Measurements from ENCODE around the gene UBASH3A.

Gene UBASH3A

DNA sequence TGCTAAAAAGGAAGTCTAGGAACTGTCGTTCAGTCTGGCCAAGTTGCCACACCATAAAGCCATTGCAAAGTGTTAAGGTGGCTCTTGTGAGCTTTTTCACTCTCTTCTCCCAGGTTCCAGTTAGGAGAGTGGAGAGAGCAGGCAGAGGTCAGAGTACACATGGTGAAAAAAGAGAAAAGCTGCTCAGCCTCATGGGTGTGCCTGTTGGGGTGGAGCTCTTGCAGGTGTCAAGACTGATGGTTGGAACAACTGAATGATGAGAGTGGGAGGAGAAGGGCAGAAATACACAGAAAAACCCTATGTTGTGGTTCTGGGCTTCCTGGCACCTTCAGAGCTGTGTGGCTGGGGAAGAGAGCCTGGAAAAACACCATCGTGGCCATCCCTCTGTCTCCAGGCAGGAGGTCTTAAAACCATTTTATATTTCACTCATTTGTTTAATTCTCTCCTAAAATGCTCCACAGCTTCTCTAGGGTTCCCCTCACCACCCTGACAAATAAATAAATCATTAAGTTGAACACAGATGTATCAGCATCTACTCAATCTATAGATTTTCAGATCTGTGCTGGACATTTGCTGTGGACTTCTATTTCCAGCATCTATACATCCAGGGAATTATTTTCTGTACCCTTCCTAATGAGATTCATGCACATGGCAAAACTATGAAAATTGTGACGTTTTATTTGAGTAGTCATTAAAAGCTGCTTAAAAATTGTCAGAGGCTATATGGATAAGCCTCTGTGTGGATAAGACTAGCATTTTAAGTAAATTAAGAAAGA, 17.5 kb downstream of the UBASH3A start:
- Histone ChIP-seq H3K9me2 (ENCODE audit: low read depth, low read length) (no peaks in the 10 kb centered on the region), H3K4me3 (ENCODE audit: low read depth, low read length, poor library complexity, severe bottlenecking) (no peak overlapping the region), H3K36me3 (ENCODE audit: insufficient read depth, low read length) (no peaks in the 10 kb centered on the region), H3K27me3 (ENCODE audit: insufficient read depth, low read length) (peaks cover 5% of the 10 kb centered on the region), H3K9me3 (ENCODE audit: low read length) (peaks cover 5% of the 10 kb centered on the region; the same call in 1 of the 2 replicates), H3K9ac (ENCODE audit: low read length) (no peak overlapping the region), H3K79me2 (ENCODE audit: insufficient read depth, low read length) (no peaks in the 10 kb centered on the region), H3K4me1 (ENCODE audit: insufficient read depth, low read length, severe bottlenecking) (peaks cover 3% of the 10 kb centered on the region), H2AFZ (ENCODE audit: low read length) (no peak overlapping the region), H3K4me2 (ENCODE audit: low read length) (no peak overlapping the region), H3F3A (ENCODE audit: insufficient read depth, low read length) (no peaks in the 10 kb centered on the region), H4K20me1 (ENCODE audit: insufficient read depth, low read length) (no peaks in the 10 kb centered on the region), H3K27ac (ENCODE audit: low read depth, low read length, poor library complexity, severe bottlenecking) (no peak overlapping the region)
- no peak for TF ChIP-seq EZH2 (IDR thresholded peaks at IDR 0.05; ENCODE audit: borderline replicate concordance, low read length)
- TF ChIP-seq, protein P1, sequence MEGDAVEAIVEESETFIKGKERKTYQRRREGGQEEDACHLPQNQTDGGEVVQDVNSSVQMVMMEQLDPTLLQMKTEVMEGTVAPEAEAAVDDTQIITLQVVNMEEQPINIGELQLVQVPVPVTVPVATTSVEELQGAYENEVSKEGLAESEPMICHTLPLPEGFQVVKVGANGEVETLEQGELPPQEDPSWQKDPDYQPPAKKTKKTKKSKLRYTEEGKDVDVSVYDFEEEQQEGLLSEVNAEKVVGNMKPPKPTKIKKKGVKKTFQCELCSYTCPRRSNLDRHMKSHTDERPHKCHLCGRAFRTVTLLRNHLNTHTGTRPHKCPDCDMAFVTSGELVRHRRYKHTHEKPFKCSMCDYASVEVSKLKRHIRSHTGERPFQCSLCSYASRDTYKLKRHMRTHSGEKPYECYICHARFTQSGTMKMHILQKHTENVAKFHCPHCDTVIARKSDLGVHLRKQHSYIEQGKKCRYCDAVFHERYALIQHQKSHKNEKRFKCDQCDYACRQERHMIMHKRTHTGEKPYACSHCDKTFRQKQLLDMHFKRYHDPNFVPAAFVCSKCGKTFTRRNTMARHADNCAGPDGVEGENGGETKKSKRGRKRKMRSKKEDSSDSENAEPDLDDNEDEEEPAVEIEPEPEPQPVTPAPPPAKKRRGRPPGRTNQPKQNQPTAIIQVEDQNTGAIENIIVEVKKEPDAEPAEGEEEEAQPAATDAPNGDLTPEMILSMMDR (IDR thresholded peaks at IDR 0.05; ENCODE audit: low read length), result no peak

DNA sequence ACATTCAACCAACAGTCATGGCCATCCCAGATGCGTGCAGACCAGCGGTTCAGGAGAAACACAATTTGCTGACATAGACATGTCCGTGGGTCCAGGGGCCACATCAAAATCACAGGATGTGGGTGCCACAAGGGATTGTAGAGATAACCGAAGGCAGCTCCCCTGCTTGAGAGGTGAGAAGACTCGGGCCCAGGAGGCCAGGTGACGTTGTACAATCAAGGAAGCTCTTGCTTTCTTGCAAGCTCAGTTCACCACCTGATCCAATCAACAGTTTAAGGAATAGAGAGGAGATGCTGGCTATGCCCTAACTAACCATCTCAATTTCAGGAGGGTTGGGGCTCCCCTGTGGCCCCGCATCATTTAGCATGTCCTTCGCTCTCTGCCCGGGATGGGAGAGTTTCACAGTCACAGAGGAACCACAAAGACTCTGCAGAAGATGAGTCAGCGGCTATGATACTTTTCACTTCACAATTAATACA, 19.5 kb downstream of the UBASH3A start:
- peaks cover 2% of the 10 kb centered on the region for H3K27me3 ChIP-seq (ENCODE audit: insufficient read depth, low read length)

DNA sequence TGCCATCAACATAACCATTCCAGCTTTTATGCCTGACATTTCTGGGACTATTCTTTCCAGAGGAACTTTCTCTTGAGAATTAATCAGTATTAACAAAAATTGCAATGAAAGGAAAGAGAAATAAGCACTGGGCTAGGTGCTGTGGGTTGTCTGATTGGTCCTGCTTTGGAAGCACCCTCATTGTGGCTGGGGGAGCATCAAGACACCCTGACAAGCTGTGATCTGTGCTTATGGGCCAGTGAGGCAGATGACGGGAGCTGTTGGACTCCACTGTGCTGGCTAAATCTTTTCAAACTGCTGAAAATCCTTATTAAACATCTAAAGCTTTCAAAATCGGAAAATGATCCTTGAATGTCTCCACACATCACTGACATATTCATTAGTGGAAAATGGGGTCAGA, 20.0 kb downstream of the UBASH3A start:
- Histone ChIP-seq H3K27me3 (ENCODE audit: insufficient read depth, low read length) (no peaks in the 10 kb centered on the region; the same call in 1 of the 2 replicates), H3K9me2 (ENCODE audit: low read depth, low read length) (no peaks in the 10 kb centered on the region), H3K36me3 (ENCODE audit: insufficient read depth, low read length) (no peaks in the 10 kb centered on the region), H3K79me2 (ENCODE audit: insufficient read depth, low read length) (no peaks in the 10 kb centered on the region), H2AFZ (ENCODE audit: low read length) (no peak overlapping the region), H4K20me1 (ENCODE audit: insufficient read depth, low read length) (no peaks in the 10 kb centered on the region), H3K4me1 (ENCODE audit: insufficient read depth, low read length, severe bottlenecking) (no peaks in the 10 kb centered on the region), H3K4me2 (ENCODE audit: low read length) (no peak overlapping the region), H3K4me3 (ENCODE audit: low read depth, low read length, poor library complexity, severe bottlenecking) (no peak overlapping the region), H3F3A (ENCODE audit: insufficient read depth, low read length) (no peaks in the 10 kb centered on the region), H3K9ac (ENCODE audit: low read length) (no peak overlapping the region), H3K9me3 (ENCODE audit: low read length) (peaks cover 5% of the 10 kb centered on the region; the same call in 1 of the 2 replicates), H3K27ac (ENCODE audit: low read depth, low read length, poor library complexity, severe bottlenecking) (no peak overlapping the region)
- no peak for TF ChIP-seq EZH2 (IDR thresholded peaks at IDR 0.05; ENCODE audit: borderline replicate concordance, low read length)
- TF ChIP-seq, protein P1 (IDR thresholded peaks at IDR 0.05; ENCODE audit: low read length), result no peak

More for the DNA sequence above, 19.5 kb downstream of the UBASH3A start:
- H3K9ac ChIP-seq (ENCODE audit: low read length), result no peak overlapping the region
- H4K20me1 ChIP-seq (ENCODE audit: insufficient read depth, low read length), result no peaks in the 10 kb centered on the region
- H3K4me1 ChIP-seq (ENCODE audit: insufficient read depth, low read length, severe bottlenecking), result no peaks in the 10 kb centered on the region
- H3K27ac ChIP-seq (ENCODE audit: low read depth, low read length, poor library complexity, severe bottlenecking), result no peak overlapping the region
- H3K9me3 ChIP-seq (ENCODE audit: low read length), result peaks cover 5% of the 10 kb centered on the region; the same call in 1 of the 2 replicates
- TF ChIP-seq, protein P1 (IDR thresholded peaks at IDR 0.05; ENCODE audit: low read length), result no peak
- TF ChIP-seq EZH2 (IDR thresholded peaks at IDR 0.05; ENCODE audit: borderline replicate concordance, low read length), result no peak
- no peak overlapping the region for H3K4me3 ChIP-seq (ENCODE audit: low read depth, low read length, poor library complexity, severe bottlenecking)
- no peaks in the 10 kb centered on the region for H3K36me3 ChIP-seq (ENCODE audit: insufficient read depth, low read length)
- no peak overlapping the region for H2AFZ ChIP-seq (ENCODE audit: low read length)
- H3K9me2 ChIP-seq (ENCODE audit: low read depth, low read length), result no peaks in the 10 kb centered on the region
- H3F3A ChIP-seq (ENCODE audit: insufficient read depth, low read length), result no peaks in the 10 kb centered on the region
- H3K4me2 ChIP-seq (ENCODE audit: low read length), result no peak overlapping the region
- H3K79me2 ChIP-seq (ENCODE audit: insufficient read depth, low read length), result no peaks in the 10 kb centered on the region
